ENCODE measurements around the gene TMPRSS15.

DNA sequence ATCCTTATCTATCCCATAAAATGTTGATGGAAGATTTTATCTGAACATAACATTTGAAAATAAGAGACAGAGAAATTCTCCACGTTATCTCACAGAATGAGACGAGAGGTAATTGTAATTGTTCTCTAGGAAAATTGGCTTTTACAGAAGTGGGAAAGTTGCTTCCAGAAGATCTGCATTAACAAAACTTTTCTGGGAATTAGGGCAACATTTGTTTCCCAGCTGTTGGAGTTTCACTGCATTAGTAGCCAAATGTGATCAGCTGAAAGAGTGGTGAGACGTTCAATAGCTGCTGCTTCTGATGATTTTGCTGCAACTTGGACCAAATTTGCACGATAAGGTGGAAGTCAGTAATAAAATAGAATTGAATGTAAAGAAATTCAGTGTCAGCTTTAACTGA, 151.3 kb downstream of the TMPRSS15 start:
- TF ChIP-seq, protein P1, sequence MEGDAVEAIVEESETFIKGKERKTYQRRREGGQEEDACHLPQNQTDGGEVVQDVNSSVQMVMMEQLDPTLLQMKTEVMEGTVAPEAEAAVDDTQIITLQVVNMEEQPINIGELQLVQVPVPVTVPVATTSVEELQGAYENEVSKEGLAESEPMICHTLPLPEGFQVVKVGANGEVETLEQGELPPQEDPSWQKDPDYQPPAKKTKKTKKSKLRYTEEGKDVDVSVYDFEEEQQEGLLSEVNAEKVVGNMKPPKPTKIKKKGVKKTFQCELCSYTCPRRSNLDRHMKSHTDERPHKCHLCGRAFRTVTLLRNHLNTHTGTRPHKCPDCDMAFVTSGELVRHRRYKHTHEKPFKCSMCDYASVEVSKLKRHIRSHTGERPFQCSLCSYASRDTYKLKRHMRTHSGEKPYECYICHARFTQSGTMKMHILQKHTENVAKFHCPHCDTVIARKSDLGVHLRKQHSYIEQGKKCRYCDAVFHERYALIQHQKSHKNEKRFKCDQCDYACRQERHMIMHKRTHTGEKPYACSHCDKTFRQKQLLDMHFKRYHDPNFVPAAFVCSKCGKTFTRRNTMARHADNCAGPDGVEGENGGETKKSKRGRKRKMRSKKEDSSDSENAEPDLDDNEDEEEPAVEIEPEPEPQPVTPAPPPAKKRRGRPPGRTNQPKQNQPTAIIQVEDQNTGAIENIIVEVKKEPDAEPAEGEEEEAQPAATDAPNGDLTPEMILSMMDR (IDR thresholded peaks at IDR 0.05; ENCODE audit: low read depth, low read length): no peak
- TF ChIP-seq EZH2phosphoT487 (IDR thresholded peaks at IDR 0.05; ENCODE audit: low read depth): no peak
